Stimulated activated CD4-positive, alpha-beta T cell treated with anti-CD3 and anti-CD28 coated beads, Interleukin-1b, Interleukin-23, amount 100 ng/mL, for 1 hour (primary cell): ENCODE data around the gene SMPD3.

ENCODE experiments used
- DNase-seq, 2 donors: peaks; one replicate each; pipeline ENCODE4 v3.0.0-alpha.2; 2020; ENCODE audit warnings: low read depth in 2 of 2

Gene SMPD3

GRCh38 chr16:68369697-68370580 is 78.4 kb downstream of the SMPD3 start:
- no peak for DNase-seq

- DNase-seq, result no peak
Observed at GRCh38 chr16:68369168-68369567, 79.1 kb downstream of the SMPD3 start.

GRCh38 chr16:68368301-68368888 is 79.9 kb downstream of the SMPD3 start:
- DNase-seq, result no peak

GRCh38 chr16:68367891-68368290 is 80.4 kb downstream of the SMPD3 start:
- DNase-seq, result no peak

GRCh38 chr16:68367440-68367839 is 80.9 kb downstream of the SMPD3 start:
- no peak for DNase-seq

- DNase-seq, result no peak
Observed at GRCh38 chr16:68367030-68367429, 81.3 kb downstream of the SMPD3 start.

- DNase-seq, result no peak
Observed at GRCh38 chr16:68366062-68366461, 82.2 kb downstream of the SMPD3 start.

- no peak for DNase-seq
Observed at GRCh38 chr16:68365167-68365817, 83.0 kb downstream of the SMPD3 start.

- DNase-seq, result no peak
Observed at GRCh38 chr16:68364561-68364998, 83.7 kb downstream of the SMPD3 start.

GRCh38 chr16:68363658-68364521 is 84.4 kb downstream of the SMPD3 start:
- no peak for DNase-seq

- DNase-seq, result no peak
Observed at GRCh38 chr16:68362947-68363657, 85.2 kb downstream of the SMPD3 start.

GRCh38 chr16:68362262-68362913 is 85.9 kb downstream of the SMPD3 start:
- DNase-seq, result no peak

- no peak for DNase-seq
Observed at GRCh38 chr16:68361485-68361884, 86.8 kb downstream of the SMPD3 start.

GRCh38 chr16:68360956-68361355 is 87.4 kb downstream of the SMPD3 start:
- DNase-seq, result no peak

GRCh38 chr16:68360547-68360946 is 87.8 kb downstream of the SMPD3 start:
- DNase-seq, result no peak

GRCh38 chr16:68359398-68360191 is 88.7 kb downstream of the SMPD3 start:
- DNase-seq, result no peak

- no peak for DNase-seq
Observed at GRCh38 chr16:68358951-68359350, 89.4 kb downstream of the SMPD3 start.

GRCh38 chr16:68357923-68358322 is 90.4 kb downstream of the SMPD3 start:
- no peak for DNase-seq

- DNase-seq, result no peak
Observed at GRCh38 chr16:68357521-68357922, 90.8 kb downstream of the SMPD3 start.

GRCh38 chr16:68356919-68357286 is 91.4 kb downstream of the SMPD3 start:
- DNase-seq, result no peak
